Neural cell (in vitro differentiated cells): ENCODE results near the gene EIF2B4. TPM values are rescaled to one million over a fixed set of nuclear protein-coding genes. Genes with fewer than 3 reads are reported as not detected.
"Not testable (repeated sequence)": the region's sequence is repeated elsewhere in the genome, so short reads cannot be mapped to it uniquely, and the experiment has no call there.

ENCODE experiments used
- H2AFZ ChIP-seq: fragments of 200-600, 300-800 bp; sonication (generic), shearing (Covaris generic); 2 replicates; pipeline ENCODE4 v1.6.0; 2014; ENCODE audit warnings: low read depth, mild to moderate bottlenecking, antibody characterized with exemption, low read length, moderate library complexity
- H3F3A ChIP-seq: fragments of 200-600 bp; shearing (Covaris generic); 2 replicates; pipeline ENCODE4 v1.6.1; 2016; ENCODE audit warnings: mild to moderate bottlenecking, moderate library complexity, mixed read lengths, antibody characterized with exemption, low read length; ENCODE audit not compliant: insufficient read depth, poor library complexity, severe bottlenecking
- H3K27ac ChIP-seq: fragments of 200-600, 300-800 bp; sonication (generic), shearing (Covaris generic); 2 replicates; pipeline ENCODE4 v1.5.1; 2014; ENCODE audit warnings: mild to moderate bottlenecking, low read length, moderate library complexity
- H3K27me3 ChIP-seq: fragments of 300-800, 200-600 bp; sonication (generic), shearing (Covaris generic); 2 replicates; pipeline ENCODE4 v1.6.0; 2014; ENCODE audit warnings: mild to moderate bottlenecking, low read depth, low read length, moderate library complexity; ENCODE audit not compliant: insufficient read depth
- H3K36me3 ChIP-seq: fragments of 300-800, 200-600 bp; sonication (generic), shearing (Covaris generic); 2 replicates; pipeline ENCODE4 v1.5.1; 2014; ENCODE audit warnings: mild to moderate bottlenecking, antibody characterized with exemption, low read length, moderate library complexity; ENCODE audit not compliant: insufficient read depth
- H3K4me2 ChIP-seq: fragments of 300-800, 200-600 bp; sonication (generic), shearing (Covaris generic); 2 replicates; pipeline ENCODE4 v1.6.0; 2014; ENCODE audit warnings: mild to moderate bottlenecking, low read length
- H3K4me3 ChIP-seq: fragments of 300-800, 200-600 bp; sonication (generic), shearing (Covaris generic); 2 replicates; pipeline ENCODE4 v1.5.1; 2014; ENCODE audit warnings: mild to moderate bottlenecking, low read length, moderate library complexity
- H3K79me2 ChIP-seq: fragments of 200-600 bp; shearing (Covaris generic); replicated peaks from 2 replicates; pipeline ENCODE4 v1.6.0; 2014; ENCODE audit warnings: mild to moderate bottlenecking, low read length, moderate library complexity; ENCODE audit not compliant: insufficient read depth
- H3K9ac ChIP-seq: fragments of 300-800, 200-600 bp; sonication (generic), shearing (Covaris generic); 2 replicates; pipeline ENCODE4 v1.6.1; 2016; ENCODE audit warnings: mild to moderate bottlenecking, low read length, mixed read lengths
- H3K9me2 ChIP-seq: fragments of 200-600 bp; shearing (Covaris generic); 2 replicates; pipeline ENCODE4 v1.6.1; 2016; ENCODE audit warnings: mild to moderate bottlenecking, low read length, mixed read lengths; ENCODE audit not compliant: insufficient read depth
- H3K9me3 ChIP-seq: fragments of 200-600, 300-800 bp; sonication (generic), shearing (Covaris generic); 2 replicates; pipeline ENCODE4 v1.6.1; 2016; ENCODE audit warnings: mild to moderate bottlenecking, mixed run types, low read length, moderate library complexity, mixed read lengths
- H4K20me1 ChIP-seq: fragments of 200-600 bp; shearing (Covaris generic); 2 replicates; pipeline ENCODE4 v1.6.1; 2016; ENCODE audit warnings: mild to moderate bottlenecking, mixed run types; ENCODE audit not compliant: insufficient read depth
- EP300 ChIP-seq: fragments of 450-650 bp; conservative IDR thresholded peaks from 2 replicates; pipeline ENCODE4 v1.6.1; 2014; ENCODE audit warnings: antibody characterized with exemption, mild to moderate bottlenecking, moderate library complexity; ENCODE audit not compliant: poor library complexity, severe bottlenecking
- MXI1 ChIP-seq: fragments of 450-650 bp; conservative IDR thresholded peaks from 2 replicates; pipeline ENCODE4 v1.6.1; 2014; ENCODE audit warnings: antibody characterized with exemption, mild to moderate bottlenecking; ENCODE audit not compliant: poor library complexity, severe bottlenecking
- POLR2AphosphoS5 ChIP-seq: IDR thresholded peaks from 2 replicates; pipeline ENCODE4 v1.6.1; 2012
- RAD21 ChIP-seq: fragments of 450-650 bp; conservative IDR thresholded peaks from 2 replicates; pipeline ENCODE4 v1.6.1; 2014; ENCODE audit warnings: antibody characterized with exemption, mild to moderate bottlenecking, moderate library complexity
- SMC3 ChIP-seq: fragments of 450-650 bp; conservative IDR thresholded peaks from 2 replicates; pipeline ENCODE4 v1.6.1; 2014; ENCODE audit warnings: antibody characterized with exemption, mild to moderate bottlenecking, moderate library complexity; ENCODE audit not compliant: poor library complexity
- TAF1 ChIP-seq: IDR thresholded peaks from 2 replicates; pipeline ENCODE4 v1.6.1; 2012; ENCODE audit warnings: low read depth
- polyA plus RNA-seq: library from polyadenylated mRNA; depleted of rRNA; stranded (reverse); fragments of >200 nt; gene quantifications from 2 replicates; pipeline ENCODE4 v1.2.3, GENCODE V29; 2014
- TF ChIP-seq, protein P1 (sequence below): fragments of 450-650 bp; IDR thresholded peaks from 2 replicates; pipeline ENCODE4 v1.5.1; 2014; ENCODE audit warnings: antibody characterized with exemption, mild to moderate bottlenecking, moderate library complexity; ENCODE audit not compliant: poor library complexity, severe bottlenecking
- TF ChIP-seq, protein P2 (sequence below): IDR thresholded peaks from 2 replicates; pipeline ENCODE4 v1.6.1; 2012; ENCODE audit warnings: borderline replicate concordance

Gene EIF2B4
- polyA plus RNA-seq, 1 donor from 2014 or later: 43.7 TPM

DNA sequence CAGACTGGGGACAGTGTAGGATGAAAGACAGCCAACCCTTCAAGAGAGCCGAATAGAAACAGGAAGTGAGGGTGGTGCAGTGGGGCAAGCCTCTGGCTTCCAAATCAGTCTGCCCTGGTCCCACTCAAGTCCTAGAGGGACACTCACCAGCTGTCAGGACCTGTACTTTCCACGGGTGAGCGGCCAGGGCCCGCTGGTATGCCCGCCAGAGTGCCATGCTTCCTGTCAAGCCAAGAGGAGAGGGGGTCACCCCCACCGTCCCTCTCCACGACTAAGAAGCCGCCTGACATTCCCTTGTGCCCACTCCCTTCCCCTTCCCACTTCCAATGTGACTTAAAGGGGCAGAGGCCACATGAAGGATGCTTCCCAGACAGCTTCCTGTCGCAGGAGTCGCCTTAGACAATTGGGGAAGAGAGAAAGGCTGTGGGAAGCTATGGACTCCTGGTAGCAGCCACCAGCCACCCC, 47.8 kb downstream of the EIF2B4 start:
- H3K27ac ChIP-seq: peak overlapping the region; percentile 89
- H2AFZ ChIP-seq: peak overlapping the region; percentile 92
- peak overlapping the region; percentile 96 for H3K4me3 ChIP-seq

DNA sequence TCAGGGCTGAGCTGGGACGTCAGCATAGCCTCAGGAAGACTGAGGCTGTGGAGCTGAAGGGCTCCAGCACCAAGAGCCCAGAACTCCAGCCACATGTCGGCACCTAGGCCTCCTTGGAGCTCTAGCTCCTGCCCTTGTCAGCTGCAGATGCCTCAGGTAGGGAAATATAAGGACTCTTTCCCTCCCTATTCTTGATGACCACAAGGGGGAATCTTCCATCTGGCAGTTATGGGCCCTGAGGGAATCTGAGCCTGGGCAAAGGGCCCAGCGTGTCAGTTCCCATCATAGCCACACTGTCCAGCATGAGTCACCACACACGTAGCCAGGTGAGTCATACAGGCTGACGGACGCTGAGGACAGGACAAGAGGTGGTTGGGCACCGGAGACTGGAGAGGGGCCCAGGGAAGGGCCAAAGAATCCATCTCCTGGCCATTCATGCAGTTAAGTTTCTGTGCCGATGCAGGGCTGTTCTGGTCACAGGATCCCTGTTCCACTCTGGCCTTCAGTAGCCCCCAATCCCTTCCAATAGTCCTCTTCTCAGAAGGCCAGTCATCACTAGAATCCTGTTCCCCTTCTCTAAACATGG, 49.1 kb downstream of the EIF2B4 start:
- Histone ChIP-seq H3K27me3 (no peaks in the 10 kb centered on the region), H3F3A (no peaks in the 10 kb centered on the region), H3K9me3 (no peaks in the 10 kb centered on the region), H4K20me1 (no peaks in the 10 kb centered on the region), H3K4me3 (no peak overlapping the region), H3K27ac (no peak overlapping the region), H3K36me3 (no peaks in the 10 kb centered on the region), H3K4me2 (no peak overlapping the region), H3K9ac (no peak overlapping the region), H3K9me2 (no peaks in the 10 kb centered on the region), H2AFZ (no peak overlapping the region), H3K79me2 (peaks cover 4% of the 10 kb centered on the region)
- TF ChIP-seq RAD21 (no peak), SMC3 (no peak), MXI1 (no peak), POLR2AphosphoS5 (no peak)

More for the DNA sequence above, 47.8 kb downstream of the EIF2B4 start:
- no peaks in the 10 kb centered on the region for H3K9me3 ChIP-seq
- peak overlapping the region; percentile 92 for H3K9ac ChIP-seq
- H3F3A ChIP-seq: no peaks in the 10 kb centered on the region
- no peaks in the 10 kb centered on the region for H3K36me3 ChIP-seq
- no peak for TF ChIP-seq MXI1
- TF ChIP-seq, protein P1, sequence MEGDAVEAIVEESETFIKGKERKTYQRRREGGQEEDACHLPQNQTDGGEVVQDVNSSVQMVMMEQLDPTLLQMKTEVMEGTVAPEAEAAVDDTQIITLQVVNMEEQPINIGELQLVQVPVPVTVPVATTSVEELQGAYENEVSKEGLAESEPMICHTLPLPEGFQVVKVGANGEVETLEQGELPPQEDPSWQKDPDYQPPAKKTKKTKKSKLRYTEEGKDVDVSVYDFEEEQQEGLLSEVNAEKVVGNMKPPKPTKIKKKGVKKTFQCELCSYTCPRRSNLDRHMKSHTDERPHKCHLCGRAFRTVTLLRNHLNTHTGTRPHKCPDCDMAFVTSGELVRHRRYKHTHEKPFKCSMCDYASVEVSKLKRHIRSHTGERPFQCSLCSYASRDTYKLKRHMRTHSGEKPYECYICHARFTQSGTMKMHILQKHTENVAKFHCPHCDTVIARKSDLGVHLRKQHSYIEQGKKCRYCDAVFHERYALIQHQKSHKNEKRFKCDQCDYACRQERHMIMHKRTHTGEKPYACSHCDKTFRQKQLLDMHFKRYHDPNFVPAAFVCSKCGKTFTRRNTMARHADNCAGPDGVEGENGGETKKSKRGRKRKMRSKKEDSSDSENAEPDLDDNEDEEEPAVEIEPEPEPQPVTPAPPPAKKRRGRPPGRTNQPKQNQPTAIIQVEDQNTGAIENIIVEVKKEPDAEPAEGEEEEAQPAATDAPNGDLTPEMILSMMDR: no peak
- TF ChIP-seq TAF1: no peak
- no peak for TF ChIP-seq POLR2AphosphoS5
- no peak for TF ChIP-seq SMC3
- peak overlapping the region; percentile 98 for H3K4me2 ChIP-seq
- H4K20me1 ChIP-seq: no peaks in the 10 kb centered on the region
- H3K9me2 ChIP-seq: no peaks in the 10 kb centered on the region
- H3K79me2 ChIP-seq: peaks cover 4% of the 10 kb centered on the region
- no peaks in the 10 kb centered on the region for H3K27me3 ChIP-seq

DNA sequence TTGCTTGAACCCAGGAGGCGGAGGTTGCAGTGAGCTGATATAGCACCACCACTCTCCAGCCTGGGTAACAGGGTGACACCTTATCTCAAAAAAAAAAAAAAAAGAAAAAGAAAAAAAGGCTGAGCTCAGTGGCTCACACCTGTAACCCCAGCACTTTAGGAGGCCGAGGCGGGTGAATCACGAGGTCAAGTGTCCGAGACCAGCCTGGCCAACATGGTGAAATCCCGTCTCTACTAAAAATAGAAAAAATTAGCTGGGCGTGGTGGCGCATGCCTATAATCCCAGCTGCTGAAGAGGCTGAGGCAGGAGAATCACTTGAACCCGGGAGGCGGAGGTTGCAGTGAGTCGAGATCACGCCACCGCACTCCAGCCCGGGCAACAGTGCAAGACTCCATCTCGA, 50.3 kb downstream of the EIF2B4 start:
- H4K20me1 ChIP-seq, H3K9me2 ChIP-seq, H3K79me2 ChIP-seq, H3K27ac ChIP-seq, H3K36me3 ChIP-seq, H2AFZ ChIP-seq, H3K4me3 ChIP-seq, H3F3A ChIP-seq, H3K27me3 ChIP-seq, H3K9ac ChIP-seq, H3K4me2 ChIP-seq, H3K9me3 ChIP-seq: not testable (repeated sequence)

DNA sequence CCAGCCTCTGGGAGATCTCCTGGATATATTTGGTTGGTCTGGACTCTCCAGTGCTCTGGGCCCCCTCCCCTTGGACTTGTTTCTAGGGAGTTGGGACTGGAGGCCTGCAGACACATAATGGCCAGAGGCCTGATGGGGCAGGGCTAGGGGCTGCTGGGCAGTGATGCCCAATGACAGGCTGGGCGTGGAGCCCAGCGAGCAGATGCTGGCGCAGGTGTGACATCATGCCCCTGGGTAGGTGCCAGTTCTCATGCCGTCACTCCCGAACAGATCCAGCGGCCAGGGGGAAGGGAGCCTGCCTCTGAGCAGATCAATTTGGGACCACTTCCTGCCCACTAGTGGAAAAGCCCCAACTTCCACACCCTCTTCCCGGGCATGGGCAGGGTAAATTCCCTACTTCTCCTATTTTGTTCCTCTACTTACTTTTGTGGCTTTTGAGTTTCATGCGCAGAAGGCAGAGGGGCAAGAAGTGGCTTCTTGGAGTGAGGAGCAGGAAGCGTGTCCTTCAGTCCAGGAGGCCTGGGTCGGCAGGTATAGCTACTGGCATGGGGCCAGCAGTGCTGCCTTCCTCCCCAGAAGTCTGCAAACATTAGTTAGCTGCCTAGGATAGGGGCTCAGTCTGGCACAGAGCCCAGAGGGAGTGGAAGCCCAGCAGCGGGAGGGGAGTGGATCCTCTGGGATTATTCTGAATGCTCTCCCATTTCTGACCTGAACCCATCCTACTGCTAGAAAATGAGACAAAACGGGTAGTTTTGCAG, 53.3 kb downstream of the EIF2B4 start:
- Histone ChIP-seq H3K9me3 (no peaks in the 10 kb centered on the region), H3K36me3 (no peaks in the 10 kb centered on the region), H3F3A (no peaks in the 10 kb centered on the region), H3K9ac (no peak overlapping the region), H3K4me2 (no peak overlapping the region), H3K4me3 (no peak overlapping the region), H4K20me1 (no peaks in the 10 kb centered on the region), H3K9me2 (no peaks in the 10 kb centered on the region), H3K79me2 (peaks cover under 1% of the 10 kb centered on the region), H3K27ac (no peak overlapping the region), H3K27me3 (no peaks in the 10 kb centered on the region), H2AFZ (no peak overlapping the region)
- TF ChIP-seq SMC3 (no peak), TAF1 (no peak), EP300 (no peak), RAD21 (no peak)
- TF ChIP-seq, protein P2, sequence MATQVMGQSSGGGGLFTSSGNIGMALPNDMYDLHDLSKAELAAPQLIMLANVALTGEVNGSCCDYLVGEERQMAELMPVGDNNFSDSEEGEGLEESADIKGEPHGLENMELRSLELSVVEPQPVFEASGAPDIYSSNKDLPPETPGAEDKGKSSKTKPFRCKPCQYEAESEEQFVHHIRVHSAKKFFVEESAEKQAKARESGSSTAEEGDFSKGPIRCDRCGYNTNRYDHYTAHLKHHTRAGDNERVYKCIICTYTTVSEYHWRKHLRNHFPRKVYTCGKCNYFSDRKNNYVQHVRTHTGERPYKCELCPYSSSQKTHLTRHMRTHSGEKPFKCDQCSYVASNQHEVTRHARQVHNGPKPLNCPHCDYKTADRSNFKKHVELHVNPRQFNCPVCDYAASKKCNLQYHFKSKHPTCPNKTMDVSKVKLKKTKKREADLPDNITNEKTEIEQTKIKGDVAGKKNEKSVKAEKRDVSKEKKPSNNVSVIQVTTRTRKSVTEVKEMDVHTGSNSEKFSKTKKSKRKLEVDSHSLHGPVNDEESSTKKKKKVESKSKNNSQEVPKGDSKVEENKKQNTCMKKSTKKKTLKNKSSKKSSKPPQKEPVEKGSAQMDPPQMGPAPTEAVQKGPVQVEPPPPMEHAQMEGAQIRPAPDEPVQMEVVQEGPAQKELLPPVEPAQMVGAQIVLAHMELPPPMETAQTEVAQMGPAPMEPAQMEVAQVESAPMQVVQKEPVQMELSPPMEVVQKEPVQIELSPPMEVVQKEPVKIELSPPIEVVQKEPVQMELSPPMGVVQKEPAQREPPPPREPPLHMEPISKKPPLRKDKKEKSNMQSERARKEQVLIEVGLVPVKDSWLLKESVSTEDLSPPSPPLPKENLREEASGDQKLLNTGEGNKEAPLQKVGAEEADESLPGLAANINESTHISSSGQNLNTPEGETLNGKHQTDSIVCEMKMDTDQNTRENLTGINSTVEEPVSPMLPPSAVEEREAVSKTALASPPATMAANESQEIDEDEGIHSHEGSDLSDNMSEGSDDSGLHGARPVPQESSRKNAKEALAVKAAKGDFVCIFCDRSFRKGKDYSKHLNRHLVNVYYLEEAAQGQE: no peak
